HepG2 (cell line): ENCODE measurements around the gene SH3GL1. TPM values are rescaled to one million over a fixed set of nuclear protein-coding genes. Genes with fewer than 3 reads are reported as not detected.

Source experiments
- ATF5 ChIP-seq: sonication (generic); formaldehyde crosslinking; IDR thresholded peaks from 2 replicates; pipeline ENCODE4 v1.4.0; 2020; ENCODE audit warnings: mild to moderate bottlenecking, low read depth, missing genetic modification reagents
- ATM ChIP-seq: fragments of 450-650 bp; IDR thresholded peaks from 2 replicates; pipeline ENCODE4 v1.7.1; 2017; ENCODE audit warnings: mild to moderate bottlenecking, borderline replicate concordance
- CENPT ChIP-seq: sonication (generic); formaldehyde crosslinking; IDR thresholded peaks from 2 replicates; pipeline ENCODE4 v1.8.0; 2022; ENCODE audit warnings: low read depth, mild to moderate bottlenecking, moderate library complexity, missing genetic modification reagents
- DZIP1 ChIP-seq: sonication (generic); formaldehyde crosslinking; IDR thresholded peaks from 2 replicates; pipeline ENCODE4 v1.5.0; 2020; ENCODE audit warnings: mild to moderate bottlenecking, missing genetic modification reagents
- HMGXB3 ChIP-seq: sonication (generic); formaldehyde crosslinking; IDR thresholded peaks from 2 replicates; pipeline ENCODE4 v1.4.0; 2020; ENCODE audit warnings: missing genetic modification reagents, borderline replicate concordance
- HOXA7 ChIP-seq: sonication (generic); formaldehyde crosslinking; IDR thresholded peaks from 2 replicates; pipeline ENCODE4 v1.8.1; 2022; ENCODE audit warnings: mild to moderate bottlenecking, missing genetic modification reagents, moderate library complexity
- PAF1 ChIP-seq: IDR thresholded peaks from 2 replicates; pipeline ENCODE4 v1.6.1; 2016; ENCODE audit warnings: missing genetic modification reagents, missing compliant biosample characterization
- SKI ChIP-seq: fragments of 450-650 bp; IDR thresholded peaks from one replicate; pipeline ENCODE4 v1.6.1; 2018; ENCODE audit warnings: mild to moderate bottlenecking; ENCODE audit not compliant: partially characterized antibody
- SMAD1 ChIP-seq: sonication (generic); formaldehyde crosslinking; IDR thresholded peaks from 2 replicates; pipeline ENCODE4 v1.4.0; 2020; ENCODE audit warnings: missing genetic modification reagents, low read depth, mild to moderate bottlenecking, borderline replicate concordance
- SRSF1 ChIP-seq: fragments of 200-400 bp; formaldehyde crosslinking; optimal IDR thresholded peaks from 2 replicates; pipeline ENCODE3; 2017; ENCODE audit warnings: mild to moderate bottlenecking, low read depth, low read length, moderate library complexity
- SRY ChIP-seq: sonication (generic); formaldehyde crosslinking; IDR thresholded peaks from 2 replicates; pipeline ENCODE4 v1.8.0; 2022; ENCODE audit warnings: mild to moderate bottlenecking, missing genetic modification reagents
- YY1 ChIP-seq: IDR thresholded peaks from 2 replicates; pipeline ENCODE4 v1.6.1; 2011; ENCODE audit warnings: low read length, low read depth, moderate library complexity, mild to moderate bottlenecking; ENCODE audit not compliant: insufficient read depth, insufficient replicate concordance
- ZBTB1 ChIP-seq: sonication (generic); formaldehyde crosslinking; IDR thresholded peaks from 2 replicates; pipeline ENCODE4 v1.4.0; 2020; ENCODE audit warnings: missing genetic modification reagents, borderline replicate concordance
- ZBTB14 ChIP-seq: sonication (generic); formaldehyde crosslinking; IDR thresholded peaks from 2 replicates; pipeline ENCODE4 v1.4.0; 2020; ENCODE audit warnings: missing genetic modification reagents
- polyA plus RNA-seq, 8 experiments: library from polyadenylated mRNA; depleted of rRNA in 3 of 8; stranded (reverse) in 7 of 8; unstranded in 1 of 8; fragments of >200 nt; fragmentation: Illumina TruSeq in 4 of 8; extraction: Trizol in 4 of 8; gene quantifications; 2 replicates each; pipeline versions ENCODE4 v1.2.1 to v1.2.3, GENCODE V29; 2011 to 2016; ENCODE audit warnings: low read depth in 4 of 8, missing spikeins in 1 of 8, mixed read lengths in 1 of 8; ENCODE audit not compliant: insufficient read depth in 1 of 8
- total RNA-seq, 5 experiments: library from RNA; depleted of rRNA; stranded (reverse); fragments of >200 nt; fragmentation: Illumina TruSeq; extraction: Trizol; gene quantifications; 2 replicates each; pipeline ENCODE4 v1.2.3, GENCODE V29; 2016; ENCODE audit warnings: low read depth in 1 of 5

SH3GL1 gene
- total and polyA plus RNA-seq, 2 of the 13 experiments (the other 11 are each of a cell fraction or from before 2014, with no cell fraction given): 33.0 to 45.1 TPM

GRCh38 chr19:4342615-4343369 is 57.6 kb downstream of the SH3GL1 start (continued):
- TF ChIP-seq DZIP1: no peak
- no peak for TF ChIP-seq PAF1 (CRISPR knock-in tag)
- TF ChIP-seq ZBTB14 (CRISPR knock-in tag): peak; percentile 37; the same call in 1 of the 2 replicates
- no peak for TF ChIP-seq SMAD1
- no peak for TF ChIP-seq SKI
- TF ChIP-seq HOXA7 (CRISPR knock-in tag): no peak
- TF ChIP-seq ATF5 (CRISPR knock-in tag): no peak
- TF ChIP-seq SRSF1: peak; percentile 59
- TF ChIP-seq ZBTB1 (CRISPR knock-in tag): no peak
- 0 out of 2 replicates have a peak, but pooled peaks have one; percentile 82 for TF ChIP-seq HMGXB3
- TF ChIP-seq CENPT (CRISPR knock-in tag): no peak
- peak; percentile 37 for TF ChIP-seq YY1
- TF ChIP-seq SRY (CRISPR knock-in tag): no peak; the same call in 1 of the 2 replicates
- TF ChIP-seq ATM: no peak
